ENCODE data around the gene TBC1D22A.

DNA sequence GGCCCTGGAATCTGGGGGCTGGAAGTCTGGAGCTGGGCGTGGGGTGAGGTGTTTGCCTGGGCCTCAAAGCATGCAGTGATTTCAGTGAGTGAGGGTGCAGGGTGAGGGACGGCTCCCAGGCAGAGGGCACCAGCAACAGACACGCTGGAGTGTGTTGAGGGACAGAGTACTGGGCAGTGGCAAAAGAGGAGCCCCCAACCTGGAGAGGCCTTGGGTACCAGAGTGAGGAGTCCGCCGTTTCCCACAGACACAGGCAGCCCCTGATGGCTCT lies 12.0 kb upstream of the TBC1D22A start:
- TF ChIP-seq, protein P1, sequence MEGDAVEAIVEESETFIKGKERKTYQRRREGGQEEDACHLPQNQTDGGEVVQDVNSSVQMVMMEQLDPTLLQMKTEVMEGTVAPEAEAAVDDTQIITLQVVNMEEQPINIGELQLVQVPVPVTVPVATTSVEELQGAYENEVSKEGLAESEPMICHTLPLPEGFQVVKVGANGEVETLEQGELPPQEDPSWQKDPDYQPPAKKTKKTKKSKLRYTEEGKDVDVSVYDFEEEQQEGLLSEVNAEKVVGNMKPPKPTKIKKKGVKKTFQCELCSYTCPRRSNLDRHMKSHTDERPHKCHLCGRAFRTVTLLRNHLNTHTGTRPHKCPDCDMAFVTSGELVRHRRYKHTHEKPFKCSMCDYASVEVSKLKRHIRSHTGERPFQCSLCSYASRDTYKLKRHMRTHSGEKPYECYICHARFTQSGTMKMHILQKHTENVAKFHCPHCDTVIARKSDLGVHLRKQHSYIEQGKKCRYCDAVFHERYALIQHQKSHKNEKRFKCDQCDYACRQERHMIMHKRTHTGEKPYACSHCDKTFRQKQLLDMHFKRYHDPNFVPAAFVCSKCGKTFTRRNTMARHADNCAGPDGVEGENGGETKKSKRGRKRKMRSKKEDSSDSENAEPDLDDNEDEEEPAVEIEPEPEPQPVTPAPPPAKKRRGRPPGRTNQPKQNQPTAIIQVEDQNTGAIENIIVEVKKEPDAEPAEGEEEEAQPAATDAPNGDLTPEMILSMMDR (IDR thresholded peaks at IDR 0.05; ENCODE audit: low read depth, low read length), result no peak
- no peak for TF ChIP-seq EZH2phosphoT487 (IDR thresholded peaks at IDR 0.05; ENCODE audit: low read depth)

Data from OCI-LY3 (cell line).